Upper lobe of left lung (tissue), 4 donors: ENCODE data around the gene USPL1.

Source experiments
- POLR2A ChIP-seq, 4 donors: fragments of 450-650 bp; IDR thresholded peaks; one replicate each; pipeline ENCODE4 v1.5.1; 2016 to 2017; ENCODE audit warnings: antibody characterized with exemption in 4 of 4, mild to moderate bottlenecking in 2 of 4
- TF ChIP-seq, protein P1 (sequence below), 6 experiments: fragments of 450-650 bp in 4 of 6; fragments of 200-600 bp in 2 of 6; sonication (generic) in 2 of 6; IDR thresholded peaks; one replicate each; pipeline ENCODE4 v1.5.1; 2016 to 2019; ENCODE audit warnings: antibody characterized with exemption in 6 of 6

DNA sequence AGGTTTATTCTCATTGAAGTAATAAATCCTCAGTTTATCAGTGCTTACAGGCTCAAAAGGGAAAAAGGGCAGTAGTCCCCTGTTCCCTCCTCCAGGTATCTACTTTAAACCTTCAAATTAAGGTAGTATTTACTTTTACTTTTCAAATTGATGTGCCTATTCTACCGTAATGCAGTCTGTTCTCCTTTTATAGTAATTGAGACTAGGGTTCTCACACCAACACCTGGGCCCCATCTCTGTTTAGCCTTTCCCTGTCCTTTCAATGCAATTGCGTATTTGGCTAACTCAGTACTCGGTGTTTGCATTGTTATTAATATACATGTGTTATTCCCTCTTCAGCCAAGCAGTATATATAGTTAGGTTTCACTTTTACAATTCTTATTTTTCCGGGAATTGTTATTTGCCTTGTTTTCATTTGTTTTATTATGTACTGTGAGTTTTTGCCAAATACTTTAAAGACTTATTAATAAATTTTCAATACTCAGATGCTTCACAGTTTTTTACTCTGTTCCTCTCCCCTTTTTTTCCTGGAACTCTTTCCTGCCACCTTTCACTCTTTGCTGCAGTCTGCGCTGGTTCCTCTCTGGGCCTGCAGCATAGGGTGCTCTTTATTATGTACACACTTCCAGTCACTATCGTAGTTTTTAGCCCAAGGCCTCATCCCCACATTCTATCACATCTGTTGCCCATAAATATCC is 30.3 kb downstream of the USPL1 start:
- TF ChIP-seq POLR2A (IDR thresholded peaks at IDR 0.05), result no peak
- TF ChIP-seq, protein P1, sequence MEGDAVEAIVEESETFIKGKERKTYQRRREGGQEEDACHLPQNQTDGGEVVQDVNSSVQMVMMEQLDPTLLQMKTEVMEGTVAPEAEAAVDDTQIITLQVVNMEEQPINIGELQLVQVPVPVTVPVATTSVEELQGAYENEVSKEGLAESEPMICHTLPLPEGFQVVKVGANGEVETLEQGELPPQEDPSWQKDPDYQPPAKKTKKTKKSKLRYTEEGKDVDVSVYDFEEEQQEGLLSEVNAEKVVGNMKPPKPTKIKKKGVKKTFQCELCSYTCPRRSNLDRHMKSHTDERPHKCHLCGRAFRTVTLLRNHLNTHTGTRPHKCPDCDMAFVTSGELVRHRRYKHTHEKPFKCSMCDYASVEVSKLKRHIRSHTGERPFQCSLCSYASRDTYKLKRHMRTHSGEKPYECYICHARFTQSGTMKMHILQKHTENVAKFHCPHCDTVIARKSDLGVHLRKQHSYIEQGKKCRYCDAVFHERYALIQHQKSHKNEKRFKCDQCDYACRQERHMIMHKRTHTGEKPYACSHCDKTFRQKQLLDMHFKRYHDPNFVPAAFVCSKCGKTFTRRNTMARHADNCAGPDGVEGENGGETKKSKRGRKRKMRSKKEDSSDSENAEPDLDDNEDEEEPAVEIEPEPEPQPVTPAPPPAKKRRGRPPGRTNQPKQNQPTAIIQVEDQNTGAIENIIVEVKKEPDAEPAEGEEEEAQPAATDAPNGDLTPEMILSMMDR (IDR thresholded peaks at IDR 0.05), result no peak
